B cell (primary cell): ENCODE data around the gene FRMPD2.

Source experiments
- CTCF ChIP-seq: fragments of 200-600 bp; IDR thresholded peaks from one replicate; pipeline ENCODE4 v1.8.0; 2022; ENCODE audit warnings: antibody characterized with exemption, mild to moderate bottlenecking
- EZH2 ChIP-seq: IDR thresholded peaks from 2 replicates; pipeline ENCODE4 v1.6.1; 2012; ENCODE audit warnings: borderline replicate concordance, low read depth, mild to moderate bottlenecking, moderate library complexity, low read length; ENCODE audit not compliant: insufficient read depth, poor library complexity, severe bottlenecking

GRCh38 chr10:48307711-48308018, 33.2 kb upstream of the FRMPD2 start:
- TF ChIP-seq CTCF (no peak), EZH2 (no peak)
